Breast epithelium (tissue), 4 donors: ENCODE measurements around the gene TGFBRAP1. TPM values are rescaled to one million over a fixed set of nuclear protein-coding genes. Genes with fewer than 3 reads are reported as not detected.
A peak's percentile ranks its signal among the peaks of the same experiment; 100 is the strongest.

Experiments used
- DNase-seq, 2 donors: peaks; one replicate each; pipeline ENCODE4 v3.0.0-alpha.2; 2019; ENCODE audit warnings: low spot score in 2 of 2
- H3K27ac ChIP-seq, 2 donors: fragments of 200-600 bp; sonication (generic) in 1 of 2; one replicate each; pipeline ENCODE4 v1.5.1; 2016 to 2019; ENCODE audit warnings: mild to moderate bottlenecking in 1 of 2
- H3K27me3 ChIP-seq, 2 donors: fragments of 200-600 bp; sonication (generic) in 1 of 2; one replicate each; pipeline versions ENCODE4 v1.5.1 to v1.6.0; 2017 to 2019; ENCODE audit warnings: control low read depth in 1 of 2, mild to moderate bottlenecking in 1 of 2
- H3K36me3 ChIP-seq: fragments of 200-600 bp; one replicate; pipeline ENCODE4 v1.5.1; 2019
- H3K4me1 ChIP-seq, 2 donors: fragments of 200-600 bp; sonication (generic); one replicate each; pipeline ENCODE4 v1.5.1; 2016 to 2019; ENCODE audit warnings: control low read depth in 1 of 2
- H3K4me3 ChIP-seq, 3 donors: fragments of 200-600 bp; sonication (generic); 1 replicate in 2 of 3; 2 replicates in 1 of 3; pipeline ENCODE4 v1.5.1; 2016 to 2019; ENCODE audit warnings: mild to moderate bottlenecking in 3 of 3, moderate library complexity in 2 of 3
- H3K9me3 ChIP-seq, 2 donors: fragments of 200-600 bp; sonication (generic) in 1 of 2; one replicate each; pipeline ENCODE4 v1.5.1; 2016 to 2019; ENCODE audit warnings: control low read depth in 1 of 2
- POLR2A ChIP-seq: fragments of 450-650 bp; IDR thresholded peaks from one replicate; pipeline ENCODE4 v1.6.1; 2016; ENCODE audit warnings: antibody characterized with exemption, mild to moderate bottlenecking, moderate library complexity
- POLR2AphosphoS5 ChIP-seq, 3 donors: sonication (generic); formaldehyde crosslinking; IDR thresholded peaks; one replicate each; pipeline ENCODE4 v1.6.1; 2017; ENCODE audit warnings: antibody characterized with exemption in 3 of 3
- intact Hi-C: fragments of 100-400 bp; cut with DNase I; formaldehyde crosslinking; loops from one replicate; pipeline ENCODE4 v1.15.1; 2023; ENCODE audit warnings: low total_unique reads
- total RNA-seq, 3 donors: library from RNA; depleted of rRNA; stranded (reverse); fragments of >200 nt; gene quantifications; one replicate each; pipeline ENCODE4 v1.1.0, GENCODE V29; 2016
- TF ChIP-seq, protein P1 (sequence below), 3 donors: fragments of 450-650 bp; IDR thresholded peaks; one replicate each; pipeline ENCODE4 v1.5.1; 2016 to 2017; ENCODE audit warnings: antibody characterized with exemption in 3 of 3, mild to moderate bottlenecking in 3 of 3, moderate library complexity in 3 of 3

Gene TGFBRAP1
- total RNA-seq, 3 donors from 2014 or later: 24.6 to 29.8 (median 28.5) TPM

- Histone ChIP-seq H3K36me3 (no peaks in the 10 kb centered on the region), H3K4me1 (no peaks in the 10 kb centered on the region), H3K27ac (peak overlapping the region in 1 of 2 donors; percentile 28), H3K27me3 (peaks cover 0 to 2% of the 10 kb centered on the region in 2 donors), H3K9me3 (no peaks in the 10 kb centered on the region), H3K4me3 (no peak overlapping the region)
- no peak for DNase-seq
- intact Hi-C loops: no loop called here
- TF ChIP-seq POLR2A (no peak), POLR2AphosphoS5 (IDR thresholded peaks at IDR 0.05) (no peak)
- TF ChIP-seq, protein P1, sequence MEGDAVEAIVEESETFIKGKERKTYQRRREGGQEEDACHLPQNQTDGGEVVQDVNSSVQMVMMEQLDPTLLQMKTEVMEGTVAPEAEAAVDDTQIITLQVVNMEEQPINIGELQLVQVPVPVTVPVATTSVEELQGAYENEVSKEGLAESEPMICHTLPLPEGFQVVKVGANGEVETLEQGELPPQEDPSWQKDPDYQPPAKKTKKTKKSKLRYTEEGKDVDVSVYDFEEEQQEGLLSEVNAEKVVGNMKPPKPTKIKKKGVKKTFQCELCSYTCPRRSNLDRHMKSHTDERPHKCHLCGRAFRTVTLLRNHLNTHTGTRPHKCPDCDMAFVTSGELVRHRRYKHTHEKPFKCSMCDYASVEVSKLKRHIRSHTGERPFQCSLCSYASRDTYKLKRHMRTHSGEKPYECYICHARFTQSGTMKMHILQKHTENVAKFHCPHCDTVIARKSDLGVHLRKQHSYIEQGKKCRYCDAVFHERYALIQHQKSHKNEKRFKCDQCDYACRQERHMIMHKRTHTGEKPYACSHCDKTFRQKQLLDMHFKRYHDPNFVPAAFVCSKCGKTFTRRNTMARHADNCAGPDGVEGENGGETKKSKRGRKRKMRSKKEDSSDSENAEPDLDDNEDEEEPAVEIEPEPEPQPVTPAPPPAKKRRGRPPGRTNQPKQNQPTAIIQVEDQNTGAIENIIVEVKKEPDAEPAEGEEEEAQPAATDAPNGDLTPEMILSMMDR (IDR thresholded peaks at IDR 0.05): no peak
Measured at GRCh38 chr2:105364436-105365139, 35.1 kb upstream of the TGFBRAP1 start.

DNA sequence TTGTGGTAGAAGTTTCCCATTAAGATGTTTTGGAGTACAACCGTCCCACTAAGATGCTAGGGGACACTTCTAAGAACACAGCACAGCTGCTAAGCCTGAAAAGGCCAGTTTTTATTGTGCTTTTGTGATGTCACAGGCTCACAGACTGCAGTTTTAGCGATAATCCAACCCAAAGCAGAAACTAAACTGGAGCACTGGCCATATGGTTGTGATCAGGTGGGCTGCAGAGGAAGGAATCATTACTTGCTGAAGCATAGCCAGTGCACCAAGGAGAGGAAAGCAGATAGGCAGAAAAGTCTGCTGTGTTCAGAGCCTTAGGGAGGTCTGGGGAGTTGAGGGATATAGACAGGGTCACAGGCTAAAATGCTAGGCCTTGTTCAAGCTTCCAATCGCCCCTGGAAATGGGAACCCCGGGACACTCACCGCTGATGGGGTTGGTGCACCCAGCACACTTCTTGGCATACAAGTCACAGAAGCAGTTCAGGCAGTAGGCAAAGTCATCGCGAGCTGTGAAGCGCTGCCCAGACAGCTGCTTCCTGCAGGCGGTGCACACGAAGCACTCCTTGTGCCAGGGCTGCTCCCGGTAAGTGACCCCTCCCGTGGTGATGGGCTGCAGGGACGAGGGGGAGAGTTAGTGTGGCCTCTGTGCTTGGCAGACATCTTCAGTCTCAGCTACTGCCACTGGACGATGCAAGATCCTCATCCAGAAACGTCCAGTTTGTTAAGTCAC, 33.5 kb upstream of the TGFBRAP1 start:
- Histone ChIP-seq H3K9me3 (no peaks in the 10 kb centered on the region), H3K27ac (peak overlapping the region in 1 of 2 donors; percentile 0), H3K27me3 (no peaks in the 10 kb centered on the region), H3K4me3 (no peak overlapping the region), H3K4me1 (no peaks in the 10 kb centered on the region), H3K36me3 (no peaks in the 10 kb centered on the region)
- no peak for DNase-seq
- TF ChIP-seq POLR2A: no peak
- TF ChIP-seq, protein P1 (IDR thresholded peaks at IDR 0.05): no peak
- no peak for TF ChIP-seq POLR2AphosphoS5 (IDR thresholded peaks at IDR 0.05)
- intact Hi-C loops: no loop called here

DNA sequence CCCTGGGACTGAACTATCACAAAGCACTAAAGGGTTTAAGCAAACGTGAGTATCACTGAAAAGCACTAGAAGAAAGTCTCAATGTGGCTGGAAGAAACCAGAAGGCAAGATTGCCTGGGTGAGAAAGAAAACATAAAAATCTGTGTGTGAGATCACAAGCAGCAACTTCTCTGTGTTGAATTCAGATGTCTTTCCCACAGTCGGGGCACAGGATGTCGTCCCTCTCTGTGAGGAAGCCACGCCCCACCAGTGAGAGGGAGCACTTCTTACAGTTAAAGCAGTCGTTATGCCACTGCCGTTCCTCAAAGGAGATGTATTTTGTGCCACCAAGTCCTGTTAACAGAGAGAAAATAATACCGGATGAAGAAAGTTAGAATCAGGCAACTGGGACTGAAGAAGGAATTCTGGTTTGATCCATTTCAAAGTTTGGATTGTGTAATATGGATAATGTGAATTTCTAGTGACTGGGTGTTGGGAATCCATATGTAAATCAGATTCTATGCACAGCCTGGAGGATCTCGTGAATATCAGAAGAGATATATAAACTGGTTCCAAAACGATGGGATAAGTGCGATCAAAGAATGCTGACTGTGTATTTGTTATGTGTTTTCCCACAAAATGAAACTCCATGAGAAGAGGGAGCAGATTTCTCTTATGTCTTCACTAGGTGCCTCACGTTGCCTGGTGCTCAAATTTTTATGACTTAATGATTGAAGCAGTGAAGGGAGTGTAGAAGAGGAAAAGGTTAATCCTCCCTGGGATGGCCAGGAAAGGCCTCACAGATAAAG, 31.8 kb upstream of the TGFBRAP1 start:
- intact Hi-C loops: no loop called here
- H3K36me3 ChIP-seq: peaks cover 4% of the 10 kb centered on the region
- no peak overlapping the region for H3K4me3 ChIP-seq
- H3K27ac ChIP-seq: no peak overlapping the region
- DNase-seq: no peak
- H3K27me3 ChIP-seq: no peaks in the 10 kb centered on the region
- H3K9me3 ChIP-seq: peaks cover 2 to 15% of the 10 kb centered on the region in 2 donors
- H3K4me1 ChIP-seq: no peaks in the 10 kb centered on the region
- TF ChIP-seq POLR2AphosphoS5 (IDR thresholded peaks at IDR 0.05) (no peak), POLR2A (no peak)
- TF ChIP-seq, protein P1 (IDR thresholded peaks at IDR 0.05): no peak

GRCh38 chr2:105358593-105358992, 29.1 kb upstream of the TGFBRAP1 start:
- TF ChIP-seq POLR2A: no peak
- TF ChIP-seq POLR2AphosphoS5 (IDR thresholded peaks at IDR 0.05): no peak
- TF ChIP-seq, protein P1 (IDR thresholded peaks at IDR 0.05): no peak
- H3K9me3 ChIP-seq: peaks cover 6 to 17% of the 10 kb centered on the region in 2 donors
- intact Hi-C loops: no loop called here
- no peaks in the 10 kb centered on the region for H3K27me3 ChIP-seq
- no peak overlapping the region for H3K4me3 ChIP-seq
- H3K27ac ChIP-seq: no peak overlapping the region
- DNase-seq: no peak
- H3K4me1 ChIP-seq: no peaks in the 10 kb centered on the region
- H3K36me3 ChIP-seq: peaks cover 4% of the 10 kb centered on the region
